Progenitor cell of endocrine pancreas (in vitro differentiated cells): ENCODE data around the gene REPS1. TPM values are rescaled to one million over a fixed set of nuclear protein-coding genes. Genes with fewer than 3 reads are reported as not detected.

Source experiments
- DNase-seq: peaks from one replicate; pipeline ENCODE4 v3.0.0; 2021; ENCODE audit warnings: low spot score; ENCODE audit not compliant: unreplicated experiment
- H3K27ac Mint-ChIP-seq: 2 replicates; pipeline ENCODE4 v1.8.0; 2021; ENCODE audit warnings: mild to moderate bottlenecking, moderate library complexity, mixed read lengths
- H3K27me3 Mint-ChIP-seq: 2 replicates; pipeline ENCODE4 v1.8.0; 2021; ENCODE audit warnings: mixed read lengths
- H3K36me3 Mint-ChIP-seq: 2 replicates; pipeline ENCODE4 v1.8.0; 2022; ENCODE audit warnings: mixed read lengths; ENCODE audit not compliant: insufficient read depth
- H3K4me1 Mint-ChIP-seq: 2 replicates; pipeline ENCODE4 v1.8.0; 2021; ENCODE audit warnings: low read depth, mixed read lengths
- H3K4me3 Mint-ChIP-seq: 2 replicates; pipeline ENCODE4 v1.8.0; 2021; ENCODE audit warnings: low read depth, mild to moderate bottlenecking, moderate library complexity, mixed read lengths
- H3K9me3 Mint-ChIP-seq: 2 replicates; pipeline ENCODE4 v1.8.0; 2021; ENCODE audit warnings: low read depth, mixed read lengths
- CTCF ChIP-seq: fragments of 200-600 bp; sonication (generic); IDR thresholded peaks from one replicate; pipeline ENCODE4 v1.5.0; 2021; ENCODE audit warnings: antibody characterized with exemption, mild to moderate bottlenecking; ENCODE audit not compliant: unreplicated experiment
- total RNA-seq: library from RNA; stranded (reverse); gene quantifications from 2 replicates; pipeline ENCODE4 v1.2.1, GENCODE V29; 2021

The REPS1 gene
- total RNA-seq, 1 donor from 2014 or later = 60.3 TPM

- no peak for TF ChIP-seq CTCF
- DNase-seq = no peak
- H3K4me1 Mint-ChIP-seq = no peaks in the 10 kb centered on the region
- no peaks in the 10 kb centered on the region for H3K27me3 Mint-ChIP-seq
- no peaks in the 10 kb centered on the region for H3K9me3 Mint-ChIP-seq
- peak overlapping the region; percentile 85 for H3K27ac Mint-ChIP-seq
- H3K36me3 Mint-ChIP-seq = peaks cover 23% of the 10 kb centered on the region
- no peak overlapping the region for H3K4me3 Mint-ChIP-seq
These were observed 73.4 kb downstream of the REPS1 start for GRCh38 chr6:138914701-138915100.

- H3K27ac Mint-ChIP-seq = no peak overlapping the region
- no peaks in the 10 kb centered on the region for H3K9me3 Mint-ChIP-seq
- H3K27me3 Mint-ChIP-seq = no peaks in the 10 kb centered on the region
- no peaks in the 10 kb centered on the region for H3K4me1 Mint-ChIP-seq
- no peak for TF ChIP-seq CTCF
- H3K36me3 Mint-ChIP-seq = peaks cover 30% of the 10 kb centered on the region
- no peak overlapping the region for H3K4me3 Mint-ChIP-seq
- no peak for DNase-seq
These were observed 75.7 kb downstream of the REPS1 start for GRCh38 chr6:138912308-138912707.

- Mint-ChIP-seq H3K27me3 (no peaks in the 10 kb centered on the region), H3K4me1 (no peaks in the 10 kb centered on the region), H3K36me3 (peaks cover 35% of the 10 kb centered on the region), H3K9me3 (no peaks in the 10 kb centered on the region), H3K27ac (peak overlapping the region; percentile 16), H3K4me3 (no peak overlapping the region)
- no peak for TF ChIP-seq CTCF
- DNase-seq = no peak
These were observed 78.1 kb downstream of the REPS1 start for GRCh38 chr6:138909975-138910374.

- Mint-ChIP-seq H3K36me3 (peaks cover 34% of the 10 kb centered on the region), H3K4me1 (no peaks in the 10 kb centered on the region), H3K27me3 (no peaks in the 10 kb centered on the region), H3K4me3 (no peak overlapping the region), H3K27ac (peak overlapping the region; percentile 39), H3K9me3 (no peaks in the 10 kb centered on the region)
- no peak for TF ChIP-seq CTCF
- DNase-seq = no peak
These were observed 78.5 kb downstream of the REPS1 start for GRCh38 chr6:138909511-138909910.

GRCh38 chr6:138907167-138907566 is 80.9 kb downstream of the REPS1 start:
- Mint-ChIP-seq H3K27me3 (no peaks in the 10 kb centered on the region), H3K4me1 (no peaks in the 10 kb centered on the region), H3K4me3 (no peak overlapping the region), H3K36me3 (peaks cover 28% of the 10 kb centered on the region), H3K9me3 (no peaks in the 10 kb centered on the region), H3K27ac (no peak overlapping the region)
- no peak for DNase-seq
- TF ChIP-seq CTCF = no peak

- H3K9me3 Mint-ChIP-seq = no peaks in the 10 kb centered on the region
- H3K27ac Mint-ChIP-seq = no peak overlapping the region
These were observed 91.0 kb downstream of the REPS1 start for GRCh38 chr6:138897031-138897430.

More at GRCh38 chr6:138897031-138897430, 91.0 kb downstream of the REPS1 start:
- Mint-ChIP-seq H3K36me3 (peaks cover 19% of the 10 kb centered on the region), H3K4me3 (no peak overlapping the region), H3K27me3 (no peaks in the 10 kb centered on the region), H3K4me1 (peaks cover 1% of the 10 kb centered on the region)
- TF ChIP-seq CTCF = no peak
- no peak for DNase-seq
